GM19455 (cell line): ENCODE results near the gene MBNL2.

Source experiments
- ATAC-seq: cut with Tn5 transposase; IDR thresholded peaks from one replicate; pipeline ENCODE4 v1.9.1; 2021; ENCODE audit not compliant: unreplicated experiment

MBNL2 gene

GRCh38 chr13:97369261-97369893 is 147.2 kb downstream of the MBNL2 start:
- peak; percentile 61 for ATAC-seq

- no peak for ATAC-seq
Measured at GRCh38 chr13:97371486-97372109, 149.5 kb downstream of the MBNL2 start.

GRCh38 chr13:97372936-97373335 is 150.8 kb downstream of the MBNL2 start:
- ATAC-seq: no peak

- no peak for ATAC-seq
Measured at GRCh38 chr13:97373787-97374186, 151.7 kb downstream of the MBNL2 start.

- ATAC-seq: no peak
Measured at GRCh38 chr13:97376981-97377380, 154.8 kb downstream of the MBNL2 start.

GRCh38 chr13:97379386-97379785 is 157.3 kb downstream of the MBNL2 start:
- ATAC-seq: no peak

GRCh38 chr13:97380696-97381095 is 158.6 kb downstream of the MBNL2 start:
- no peak for ATAC-seq

- ATAC-seq: no peak
Measured at GRCh38 chr13:97381189-97381588, 159.1 kb downstream of the MBNL2 start.

GRCh38 chr13:97382276-97382675 is 160.1 kb downstream of the MBNL2 start:
- no peak for ATAC-seq

- no peak for ATAC-seq
Measured at GRCh38 chr13:97384371-97384770, 162.2 kb downstream of the MBNL2 start.

GRCh38 chr13:97385146-97385545 is 163.0 kb downstream of the MBNL2 start:
- ATAC-seq: no peak

- no peak for ATAC-seq
Measured at GRCh38 chr13:97385854-97386253, 163.7 kb downstream of the MBNL2 start.

GRCh38 chr13:97386801-97387484 is 164.8 kb downstream of the MBNL2 start:
- no peak for ATAC-seq

GRCh38 chr13:97387485-97387839 is 165.3 kb downstream of the MBNL2 start:
- no peak for ATAC-seq

GRCh38 chr13:97387890-97388289 is 165.8 kb downstream of the MBNL2 start:
- ATAC-seq: no peak

- no peak for ATAC-seq
Measured at GRCh38 chr13:97388373-97388772, 166.2 kb downstream of the MBNL2 start.

GRCh38 chr13:97390941-97391600 is 168.9 kb downstream of the MBNL2 start:
- no peak for ATAC-seq

GRCh38 chr13:97392020-97392419 is 169.9 kb downstream of the MBNL2 start:
- ATAC-seq: no peak

GRCh38 chr13:97394542-97394941 is 172.4 kb downstream of the MBNL2 start:
- no peak for ATAC-seq

GRCh38 chr13:97395447-97396136 is 173.5 kb downstream of the MBNL2 start:
- ATAC-seq: no peak

- ATAC-seq: no peak
Measured at GRCh38 chr13:97397267-97397666, 175.1 kb downstream of the MBNL2 start.
